ENCODE data around the gene ATP2B2.

ATP2B2 gene

DNA sequence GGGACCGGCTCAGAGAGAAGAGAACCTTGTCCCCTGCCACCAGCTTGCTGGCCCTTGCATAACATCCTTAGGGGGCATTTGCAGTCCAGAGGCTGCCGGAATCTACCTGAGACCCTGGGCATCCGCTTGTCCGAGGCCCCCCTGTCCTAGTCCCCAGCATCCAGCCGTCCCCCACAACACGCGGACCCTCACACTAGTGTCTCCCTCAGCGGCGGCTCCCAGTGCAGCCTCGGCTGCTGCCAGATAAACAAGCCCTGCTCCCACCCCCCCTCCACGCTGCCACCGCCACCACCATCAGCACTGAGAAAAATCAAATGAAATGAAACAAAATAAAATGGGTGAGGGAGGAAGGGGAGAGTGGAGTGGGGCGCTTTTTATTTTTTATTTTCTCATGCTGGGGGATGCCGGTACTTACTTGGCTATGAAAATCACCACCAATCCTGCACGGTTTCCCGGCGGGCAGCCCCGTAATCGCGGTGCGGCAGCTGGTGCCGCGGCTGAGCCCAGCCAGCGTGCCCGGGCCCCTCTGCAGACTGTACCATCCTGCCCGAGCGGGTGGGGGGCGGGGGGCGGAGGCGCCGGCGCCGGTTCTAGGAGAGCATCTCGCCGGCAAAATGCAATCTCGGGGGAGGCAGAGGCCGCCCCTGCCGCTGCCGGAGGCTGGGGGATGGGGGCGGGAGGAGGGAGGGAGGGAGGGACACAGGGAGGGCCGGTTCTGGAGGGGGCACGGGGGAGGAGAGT, at the start of gene ATP2B2:
ATP2B2 (minus strand) TSS at position 537 of the 741 bp plus-strand sequence. CDS start 56,043 bp downstream, outside the sequence.
- Histone ChIP-seq H3K36me3 (ENCODE audit: control insufficient read depth in 2 of 2, insufficient read depth in 1 of 2, low read length in 2 of 2) (no peaks in the 10 kb centered on the region), H3K4me1 (ENCODE audit: control insufficient read depth, insufficient read depth, low read length) (no peaks in the 10 kb centered on the region), H3K4me3 (ENCODE audit: low read depth, low read length) (no peak within 1 kb of the TSS), H3K9me3 (ENCODE audit: control insufficient read depth, insufficient read depth, low read depth, low read length) (no peaks in the 10 kb centered on the region), H3K27ac (ENCODE audit: extremely low read depth, low read depth, low read length) (no peak within 1 kb of the TSS)
- POLR2A ChIA-PET: interaction anchor here (0.6 kb wide), 1 partner anchor 18 kb away, joined by 3 read pairs; no protein-coding TSS in a partner anchor
- CTCF ChIA-PET: interaction anchor here (0.5 to 0.6 kb wide), 3 partner anchors 200 to 1146 kb away, joined by 3 read pairs; no protein-coding TSS in a partner anchor
- peak; percentile 82 for TF ChIP-seq ZNF335 (tag by site-specific recombination; conservative IDR thresholded peaks at IDR 0.05)
- no peak for TF ChIP-seq ZNF239 (tag by site-specific recombination; IDR thresholded peaks at IDR 0.05)
- TF ChIP-seq ZNF24 (tag by site-specific recombination; IDR thresholded peaks at IDR 0.05): no peak
- TF ChIP-seq SCRT2 (tag by site-specific recombination; IDR thresholded peaks at IDR 0.05): no peak
- TF ChIP-seq, protein P1, sequence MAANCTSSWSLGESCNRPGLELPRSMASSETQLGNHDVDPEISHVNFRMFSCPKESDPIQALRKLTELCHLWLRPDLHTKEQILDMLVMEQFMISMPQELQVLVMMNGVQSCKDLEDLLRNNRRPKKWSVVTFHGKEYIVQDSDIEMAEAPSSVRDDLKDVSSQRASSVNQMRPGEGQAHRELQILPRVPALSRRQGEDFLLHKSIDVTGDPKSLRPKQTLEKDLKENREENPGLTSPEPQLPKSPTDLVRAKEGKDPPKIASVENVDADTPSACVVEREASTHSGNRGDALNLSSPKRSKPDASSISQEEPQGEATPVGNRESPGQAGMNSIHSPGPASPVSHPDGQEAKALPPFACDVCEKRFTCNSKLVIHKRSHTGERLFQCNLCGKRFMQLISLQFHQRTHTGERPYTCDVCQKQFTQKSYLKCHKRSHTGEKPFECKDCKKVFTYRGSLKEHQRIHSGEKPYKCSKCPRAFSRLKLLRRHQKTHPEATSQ (tag by site-specific recombination; IDR thresholded peaks at IDR 0.05): no peak
- peak; percentile 45; the same call in 1 of the 2 replicates for TF ChIP-seq ZBTB20 (tag by site-specific recombination; IDR thresholded peaks at IDR 0.05)
- TF ChIP-seq, protein P2, sequence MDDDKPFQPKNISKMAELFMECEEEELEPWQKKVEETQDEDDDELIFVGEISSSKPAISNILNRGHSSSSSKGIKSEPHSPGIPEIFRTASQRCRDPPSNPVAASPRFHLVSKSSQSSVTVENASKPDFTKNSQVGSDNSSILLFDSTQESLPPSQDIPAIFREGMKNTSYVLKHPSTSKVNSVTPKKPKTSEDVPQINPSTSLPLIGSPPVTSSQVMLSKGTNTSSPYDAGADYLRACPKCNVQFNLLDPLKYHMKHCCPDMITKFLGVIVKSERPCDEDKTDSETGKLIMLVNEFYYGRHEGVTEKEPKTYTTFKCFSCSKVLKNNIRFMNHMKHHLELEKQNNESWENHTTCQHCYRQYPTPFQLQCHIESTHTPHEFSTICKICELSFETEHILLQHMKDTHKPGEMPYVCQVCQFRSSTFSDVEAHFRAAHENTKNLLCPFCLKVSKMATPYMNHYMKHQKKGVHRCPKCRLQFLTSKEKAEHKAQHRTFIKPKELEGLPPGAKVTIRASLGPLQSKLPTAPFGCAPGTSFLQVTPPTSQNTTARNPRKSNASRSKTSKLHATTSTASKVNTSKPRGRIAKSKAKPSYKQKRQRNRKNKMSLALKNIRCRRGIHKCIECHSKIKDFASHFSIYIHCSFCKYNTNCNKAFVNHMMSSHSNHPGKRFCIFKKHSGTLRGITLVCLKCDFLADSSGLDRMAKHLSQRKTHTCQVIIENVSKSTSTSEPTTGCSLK (tag by site-specific recombination; IDR thresholded peaks at IDR 0.05): no peak
- TF ChIP-seq ZNF23 (tag by site-specific recombination; IDR thresholded peaks at IDR 0.05; ENCODE audit: borderline replicate concordance): no peak
- TF ChIP-seq ZNF830 (tag by site-specific recombination; IDR thresholded peaks at IDR 0.05; ENCODE audit: low read depth): no peak
- TF ChIP-seq, protein P3, sequence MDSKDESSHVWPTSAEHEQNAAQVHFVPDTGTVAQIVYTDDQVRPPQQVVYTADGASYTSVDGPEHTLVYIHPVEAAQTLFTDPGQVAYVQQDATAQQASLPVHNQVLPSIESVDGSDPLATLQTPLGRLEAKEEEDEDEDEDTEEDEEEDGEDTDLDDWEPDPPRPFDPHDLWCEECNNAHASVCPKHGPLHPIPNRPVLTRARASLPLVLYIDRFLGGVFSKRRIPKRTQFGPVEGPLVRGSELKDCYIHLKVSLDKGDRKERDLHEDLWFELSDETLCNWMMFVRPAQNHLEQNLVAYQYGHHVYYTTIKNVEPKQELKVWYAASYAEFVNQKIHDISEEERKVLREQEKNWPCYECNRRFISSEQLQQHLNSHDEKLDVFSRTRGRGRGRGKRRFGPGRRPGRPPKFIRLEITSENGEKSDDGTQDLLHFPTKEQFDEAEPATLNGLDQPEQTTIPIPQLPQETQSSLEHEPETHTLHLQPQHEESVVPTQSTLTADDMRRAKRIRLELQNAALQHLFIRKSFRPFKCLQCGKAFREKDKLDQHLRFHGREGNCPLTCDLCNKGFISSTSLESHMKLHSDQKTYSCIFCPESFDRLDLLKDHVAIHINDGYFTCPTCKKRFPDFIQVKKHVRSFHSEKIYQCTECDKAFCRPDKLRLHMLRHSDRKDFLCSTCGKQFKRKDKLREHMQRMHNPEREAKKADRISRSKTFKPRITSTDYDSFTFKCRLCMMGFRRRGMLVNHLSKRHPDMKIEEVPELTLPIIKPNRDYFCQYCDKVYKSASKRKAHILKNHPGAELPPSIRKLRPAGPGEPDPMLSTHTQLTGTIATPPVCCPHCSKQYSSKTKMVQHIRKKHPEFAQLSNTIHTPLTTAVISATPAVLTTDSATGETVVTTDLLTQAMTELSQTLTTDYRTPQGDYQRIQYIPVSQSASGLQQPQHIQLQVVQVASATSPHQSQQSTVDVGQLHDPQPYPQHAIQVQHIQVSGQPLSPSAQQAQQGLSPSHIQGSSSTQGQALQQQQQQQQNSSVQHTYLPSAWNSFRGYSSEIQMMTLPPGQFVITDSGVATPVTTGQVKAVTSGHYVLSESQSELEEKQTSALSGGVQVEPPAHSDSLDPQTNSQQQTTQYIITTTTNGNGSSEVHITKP (tag by site-specific recombination; IDR thresholded peaks at IDR 0.05): peak; percentile 83
- no peak for TF ChIP-seq ZNF391 (tag by site-specific recombination; IDR thresholded peaks at IDR 0.05; ENCODE audit: borderline replicate concordance, low read depth)
- TF ChIP-seq YY2 (tag by site-specific recombination; IDR thresholded peaks at IDR 0.05): no peak
- TF ChIP-seq, protein P4, sequence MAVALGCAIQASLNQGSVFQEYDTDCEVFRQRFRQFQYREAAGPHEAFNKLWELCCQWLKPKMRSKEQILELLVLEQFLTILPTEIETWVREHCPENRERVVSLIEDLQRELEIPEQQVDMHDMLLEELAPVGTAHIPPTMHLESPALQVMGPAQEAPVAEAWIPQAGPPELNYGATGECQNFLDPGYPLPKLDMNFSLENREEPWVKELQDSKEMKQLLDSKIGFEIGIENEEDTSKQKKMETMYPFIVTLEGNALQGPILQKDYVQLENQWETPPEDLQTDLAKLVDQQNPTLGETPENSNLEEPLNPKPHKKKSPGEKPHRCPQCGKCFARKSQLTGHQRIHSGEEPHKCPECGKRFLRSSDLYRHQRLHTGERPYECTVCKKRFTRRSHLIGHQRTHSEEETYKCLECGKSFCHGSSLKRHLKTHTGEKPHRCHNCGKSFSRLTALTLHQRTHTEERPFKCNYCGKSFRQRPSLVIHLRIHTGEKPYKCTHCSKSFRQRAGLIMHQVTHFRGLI (tag by site-specific recombination; IDR thresholded peaks at IDR 0.05): peak; percentile 83
- no peak for TF ChIP-seq ZNF560 (tag by site-specific recombination; IDR thresholded peaks at IDR 0.05; ENCODE audit: borderline replicate concordance)

DNA sequence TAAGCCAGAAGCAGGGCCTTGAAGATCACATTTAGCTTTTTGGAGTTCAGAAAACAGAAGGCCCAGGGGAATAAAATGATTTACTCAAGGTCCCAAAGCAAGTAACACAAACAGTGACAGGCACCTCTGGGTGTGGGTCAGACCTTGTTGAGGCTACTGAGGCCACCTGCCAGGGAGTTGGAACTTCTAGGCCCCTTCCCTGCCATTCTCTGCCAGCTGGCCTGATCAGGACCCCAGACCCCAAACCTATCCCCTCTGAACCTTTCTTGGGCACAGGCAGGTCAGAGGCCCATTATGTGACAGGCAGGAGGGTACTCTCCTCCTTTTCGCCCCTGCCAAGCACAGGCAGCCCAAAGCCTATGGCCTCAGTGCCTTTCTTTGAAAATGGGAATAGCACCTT, 49.4 kb upstream of the ATP2B2 start:
- no peaks in the 10 kb centered on the region for H3K36me3 ChIP-seq (ENCODE audit: control insufficient read depth in 2 of 2, insufficient read depth in 1 of 2, low read length in 2 of 2)
- no peak overlapping the region for H3K27ac ChIP-seq (ENCODE audit: extremely low read depth, low read depth, low read length)
- H3K4me3 ChIP-seq (ENCODE audit: low read depth, low read length): no peak overlapping the region
- ChIA-PET CTCF (interaction anchor here (0.6 kb wide), 1 partner anchor 51 kb away, joined by 3 read pairs; no protein-coding TSS in a partner anchor), POLR2A (no interaction called here)
- no peaks in the 10 kb centered on the region; the same call in 1 of the 2 replicates for H3K4me1 ChIP-seq (ENCODE audit: control insufficient read depth, insufficient read depth, low read length)
- no peaks in the 10 kb centered on the region for H3K9me3 ChIP-seq (ENCODE audit: control insufficient read depth, insufficient read depth, low read depth, low read length)
- TF ChIP-seq, protein P5, sequence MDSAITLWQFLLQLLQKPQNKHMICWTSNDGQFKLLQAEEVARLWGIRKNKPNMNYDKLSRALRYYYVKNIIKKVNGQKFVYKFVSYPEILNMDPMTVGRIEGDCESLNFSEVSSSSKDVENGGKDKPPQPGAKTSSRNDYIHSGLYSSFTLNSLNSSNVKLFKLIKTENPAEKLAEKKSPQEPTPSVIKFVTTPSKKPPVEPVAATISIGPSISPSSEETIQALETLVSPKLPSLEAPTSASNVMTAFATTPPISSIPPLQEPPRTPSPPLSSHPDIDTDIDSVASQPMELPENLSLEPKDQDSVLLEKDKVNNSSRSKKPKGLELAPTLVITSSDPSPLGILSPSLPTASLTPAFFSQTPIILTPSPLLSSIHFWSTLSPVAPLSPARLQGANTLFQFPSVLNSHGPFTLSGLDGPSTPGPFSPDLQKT (IDR thresholded peaks at IDR 0.05; ENCODE audit: borderline replicate concordance, low read depth, low read length): no peak
- TF ChIP-seq ZNF416 (tag by site-specific recombination; IDR thresholded peaks at IDR 0.05): no peak
- no peak for TF ChIP-seq ZBTB48 (tag by site-specific recombination; IDR thresholded peaks at IDR 0.05)
